ENCODE data around the gene ZNF493.
A peak's percentile ranks its signal among the peaks of the same experiment; 100 is the strongest.

The ZNF493 gene

DNA sequence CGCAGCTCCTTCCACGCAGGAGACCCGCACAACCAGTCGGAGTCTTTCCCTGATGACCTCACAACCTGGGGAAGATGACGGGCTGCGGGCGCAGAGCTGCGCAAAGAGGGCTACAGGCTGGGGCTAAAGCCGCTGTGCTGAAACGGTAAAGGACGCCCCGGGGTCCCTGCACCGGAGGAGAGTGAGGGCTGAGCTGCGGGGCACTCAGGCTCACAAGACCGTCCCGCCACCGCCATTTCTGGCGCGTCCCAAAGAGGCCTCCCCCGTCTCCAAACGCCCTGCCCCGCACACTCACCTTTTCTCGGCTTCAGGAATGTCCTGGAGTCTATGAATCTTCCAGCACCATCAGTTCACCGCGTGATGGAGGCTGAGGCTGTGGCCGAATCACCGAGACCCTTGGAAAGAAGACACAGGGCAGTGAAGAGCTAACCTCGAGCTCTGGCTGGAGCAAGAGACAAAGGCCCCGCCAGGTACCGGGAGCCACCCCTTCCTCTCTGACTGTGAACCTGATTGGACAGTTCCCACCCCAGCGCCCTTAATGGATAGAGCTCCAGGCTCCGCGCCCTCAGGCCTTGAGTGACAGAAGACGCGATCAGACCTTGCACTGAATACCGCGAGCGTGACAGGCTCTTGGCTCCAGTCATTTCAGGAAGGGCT is 66.6 kb downstream of the ZNF493 start:
- DNase-seq = peak; percentile 54

DNA sequence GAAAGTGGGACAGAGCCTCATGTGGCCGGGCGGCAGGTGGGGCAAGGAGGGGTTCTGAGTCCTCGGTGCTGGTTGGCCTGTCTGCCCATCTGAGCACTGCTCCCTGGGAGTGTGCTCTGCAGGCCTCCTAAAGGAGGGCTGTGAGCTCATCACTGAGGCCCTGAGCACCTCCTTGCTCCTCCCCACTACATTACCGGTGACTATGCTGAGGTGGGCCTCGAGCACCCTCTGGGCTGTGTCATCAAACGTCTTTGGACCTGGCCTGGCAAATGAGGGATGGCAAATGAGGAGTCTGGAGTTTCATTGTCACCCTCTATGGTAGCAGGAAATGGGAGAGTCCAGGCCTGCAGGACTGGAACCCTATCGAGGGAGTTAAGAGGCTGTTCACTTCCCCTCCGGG is 69.7 kb downstream of the ZNF493 start:
- no peak for DNase-seq

DNA sequence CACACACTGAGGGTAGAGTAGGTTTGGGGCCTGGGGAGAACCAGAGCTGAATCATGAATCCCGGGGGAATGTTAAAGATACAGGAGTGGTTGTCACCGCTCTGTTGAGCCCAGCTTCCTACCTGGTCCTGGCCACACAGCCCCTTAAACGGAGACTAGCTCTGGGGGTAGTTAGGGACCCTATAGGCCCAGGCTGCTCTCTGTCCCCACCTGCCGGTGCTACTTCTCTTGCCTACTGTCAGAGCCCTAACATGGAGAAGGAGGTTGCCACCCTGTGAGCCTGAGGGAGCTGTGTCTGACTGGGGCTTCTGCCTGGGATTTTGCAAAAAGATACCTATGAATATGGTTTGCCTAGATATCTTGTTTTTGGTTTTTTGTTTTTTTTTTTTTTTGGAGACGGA is 71.9 kb downstream of the ZNF493 start:
- DNase-seq = no peak

DNA sequence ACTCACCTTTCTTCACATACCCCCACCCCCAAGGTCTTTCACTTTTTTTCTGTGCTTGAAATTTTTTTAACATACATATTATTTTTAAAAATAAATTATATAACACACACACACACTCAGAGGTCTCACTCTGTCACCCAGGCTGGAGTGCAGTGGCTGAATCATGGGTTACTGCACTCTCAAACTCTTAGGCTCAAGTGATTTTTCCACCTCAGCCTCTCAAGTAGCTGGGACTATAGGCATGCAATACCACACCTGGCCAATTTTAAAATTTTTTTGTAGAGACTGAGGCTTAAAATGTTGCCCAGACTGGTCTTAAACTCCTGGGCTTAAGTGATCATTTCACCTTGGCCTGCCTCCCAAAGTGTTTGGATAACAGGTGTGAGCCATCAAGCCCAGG is 75.6 kb downstream of the ZNF493 start:
- no peak for DNase-seq

DNA sequence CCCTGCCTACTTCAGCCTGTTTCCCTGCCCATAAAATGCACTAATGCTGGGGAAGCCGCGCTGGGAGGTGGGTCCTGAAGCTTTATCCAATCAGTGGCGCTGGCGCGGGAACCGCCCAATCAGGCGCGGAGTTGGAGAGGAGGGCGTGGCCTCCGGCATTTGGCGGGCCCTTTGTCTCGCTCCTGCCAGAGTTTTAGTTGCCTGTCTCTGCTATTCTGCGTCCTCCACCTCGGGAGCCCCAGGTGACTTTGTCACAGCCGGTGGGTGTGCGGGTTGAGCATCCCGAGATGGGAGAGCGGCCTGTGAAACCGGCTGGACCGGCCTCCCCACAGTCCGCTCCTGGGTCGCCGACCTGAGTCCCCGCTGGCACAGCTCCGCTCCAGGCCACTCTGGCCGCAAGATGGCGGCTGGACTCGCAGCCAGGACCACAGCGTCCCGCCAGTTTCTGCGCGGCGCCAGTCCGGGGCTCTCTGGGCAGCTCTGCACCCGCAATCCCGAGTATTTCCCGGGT is 77.8 kb downstream of the ZNF493 start:
- DNase-seq = peak; percentile 40

Data from NCI-H774 (cell line).